GM12891 (cell line): ENCODE data around the gene GOLGA6C.

ENCODE experiments used
- DNase-seq: peaks from one replicate; pipeline ENCODE4 v3.0.0; 2011; ENCODE audit warnings: low spot score; ENCODE audit not compliant: insufficient read length
- FAIRE-seq: peaks from 2 replicates; lab custom pipeline; 2011; peaks lifted over from hg19 to GRCh38; lab: Jason Lieb, UNC
- PAX5 ChIP-seq: IDR thresholded peaks from 2 replicates; pipeline ENCODE4 v1.6.1; 2011; ENCODE audit warnings: low read length, moderate library complexity, mild to moderate bottlenecking; ENCODE audit not compliant: insufficient read depth, severe bottlenecking
- POLR2A ChIP-seq: IDR thresholded peaks from 2 replicates; pipeline ENCODE4 v1.6.1; 2011; ENCODE audit warnings: low read depth, low read length, control low read depth
- POLR2AphosphoS5 ChIP-seq: IDR thresholded peaks from 2 replicates; pipeline ENCODE4 v1.6.1; 2011; ENCODE audit warnings: low read depth, low read length, control low read depth
- POU2F2 ChIP-seq: IDR thresholded peaks from 2 replicates; pipeline ENCODE4 v1.6.1; 2011; ENCODE audit warnings: low read depth, mild to moderate bottlenecking, control low read depth, low read length, moderate library complexity
- SPI1 ChIP-seq: IDR thresholded peaks from 2 replicates; pipeline ENCODE4 v1.6.1; 2011; ENCODE audit warnings: low read depth, low read length, control low read depth
- TAF1 ChIP-seq: IDR thresholded peaks from 2 replicates; pipeline ENCODE4 v1.6.1; 2011; ENCODE audit warnings: low read depth, low read length, control low read depth

GOLGA6C gene

DNA sequence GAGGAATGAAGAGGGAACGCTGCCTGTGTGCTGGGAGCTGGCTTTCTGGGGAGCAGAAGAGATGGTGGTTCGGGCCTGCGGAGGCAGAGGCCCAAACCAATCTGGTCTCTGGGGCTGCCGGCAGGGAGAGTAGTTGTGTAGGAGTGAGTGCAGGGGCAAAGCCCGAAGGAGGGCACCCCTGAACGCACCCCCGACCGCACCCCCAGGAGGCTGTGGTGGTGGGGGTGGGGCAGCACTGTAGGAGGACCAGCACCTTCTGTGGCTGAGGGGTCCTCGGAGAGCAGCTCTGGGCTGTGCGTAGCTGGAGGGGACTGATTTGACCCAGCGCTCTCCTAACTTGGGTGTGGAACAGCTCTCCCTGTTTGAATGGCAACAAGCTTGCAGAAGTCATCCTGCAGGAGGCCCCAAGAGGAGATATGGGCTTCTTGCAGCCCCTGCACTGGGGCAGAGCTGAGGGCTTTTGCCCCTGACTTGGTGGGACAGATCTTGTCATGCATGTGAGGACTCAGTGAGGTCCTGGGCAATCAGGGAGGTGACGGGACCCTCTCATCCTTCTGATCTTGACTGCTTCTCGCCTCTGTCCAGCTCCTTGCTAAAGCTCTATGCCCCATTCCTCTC lies 30.4 kb upstream of the GOLGA6C start:
- peak; percentile 6 for DNase-seq
- TF ChIP-seq PAX5: no peak
- TF ChIP-seq TAF1: no peak
- no peak for TF ChIP-seq POLR2A
- no peak for TF ChIP-seq POU2F2
- TF ChIP-seq SPI1: no peak
- TF ChIP-seq POLR2AphosphoS5: no peak
- no peak for FAIRE-seq

DNA sequence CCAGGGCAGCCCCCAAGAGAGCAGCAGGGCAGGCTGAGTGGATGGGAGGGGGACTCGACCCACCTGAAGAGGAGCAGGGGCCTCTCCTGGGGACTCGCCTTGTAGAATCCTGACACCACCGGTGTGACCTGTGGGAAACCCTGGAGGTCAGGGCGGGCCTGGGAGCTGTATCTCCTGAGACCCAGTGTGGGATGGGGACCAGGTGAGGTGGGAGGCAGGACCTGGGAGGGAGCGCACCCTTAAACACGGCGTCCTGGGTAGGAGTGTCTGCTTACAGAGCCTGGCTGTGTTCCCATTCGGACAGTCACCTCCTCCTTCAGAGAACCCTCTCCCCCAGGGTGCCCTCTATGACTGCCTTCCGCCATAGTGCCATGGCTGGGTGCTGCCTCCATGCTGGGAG lies 29.3 kb upstream of the GOLGA6C start:
- TF ChIP-seq SPI1 (no peak), PAX5 (no peak), POLR2AphosphoS5 (no peak), POLR2A (no peak), TAF1 (no peak), POU2F2 (no peak)
- FAIRE-seq (no peak), DNase-seq (peak; percentile 11)

DNA sequence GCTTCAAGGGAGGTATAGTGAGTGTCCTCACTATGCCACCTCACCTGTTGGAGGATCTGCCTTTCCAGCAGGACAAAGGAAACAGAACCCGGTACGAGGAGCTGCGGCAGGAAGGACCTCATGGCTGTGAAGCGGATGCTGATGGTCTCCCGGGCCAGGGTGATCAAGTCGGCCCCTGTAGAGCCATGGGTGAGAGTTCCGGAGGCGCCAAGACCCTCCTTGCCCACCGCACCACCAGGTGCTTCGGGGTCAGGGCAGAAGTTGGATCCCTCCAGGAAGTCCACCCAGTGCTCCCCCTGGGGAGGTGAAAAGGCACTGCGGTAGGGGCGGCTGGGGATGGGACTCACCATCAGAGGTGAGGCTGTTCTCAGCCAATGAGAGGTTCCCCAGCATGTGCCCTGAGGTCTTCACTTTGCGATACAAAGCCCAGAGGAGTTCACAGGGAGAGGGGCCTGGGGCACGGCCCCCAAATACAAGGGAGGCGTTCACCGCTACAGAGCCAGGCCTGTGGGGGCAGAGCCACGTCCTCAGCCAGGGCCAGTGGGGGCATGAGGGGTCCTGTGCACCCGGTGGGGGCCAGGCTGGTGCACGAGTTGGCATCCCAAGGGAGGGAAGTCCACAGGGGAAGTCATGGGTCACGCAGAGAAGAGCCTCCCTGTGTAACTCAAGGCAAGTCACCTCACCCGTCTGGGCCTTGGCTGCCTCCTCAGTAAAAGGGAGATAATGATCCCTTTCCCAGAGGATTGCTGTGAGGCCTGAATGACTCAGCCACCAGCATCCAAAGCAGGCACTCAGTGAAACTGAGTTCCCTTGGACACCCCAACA lies 28.7 kb upstream of the GOLGA6C start:
- DNase-seq: peak; percentile 5
- no peak for TF ChIP-seq POLR2A
- TF ChIP-seq SPI1: no peak
- TF ChIP-seq POLR2AphosphoS5: no peak
- TF ChIP-seq TAF1: no peak
- no peak for TF ChIP-seq POU2F2
- TF ChIP-seq PAX5: no peak

DNA sequence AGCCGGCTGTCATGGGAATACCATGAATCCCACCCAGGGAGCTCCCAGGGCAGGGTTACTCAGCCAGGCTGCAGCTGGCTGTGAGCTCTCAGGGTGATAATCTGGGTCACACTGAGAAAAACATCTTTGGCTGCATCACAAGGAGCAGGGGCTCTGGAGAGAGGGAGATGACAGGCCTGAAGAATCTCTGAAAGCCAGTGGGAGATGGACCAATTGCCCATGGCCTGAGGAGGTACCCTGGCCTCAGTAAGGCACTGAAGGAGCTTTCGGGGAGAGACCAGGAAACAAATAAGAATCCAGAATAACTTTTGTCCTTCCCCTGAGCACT lies 28.2 kb upstream of the GOLGA6C start:
- FAIRE-seq: no peak
- DNase-seq: peak; percentile 17
- TF ChIP-seq TAF1: no peak
- no peak for TF ChIP-seq PAX5
- TF ChIP-seq POLR2AphosphoS5: no peak
- no peak for TF ChIP-seq POLR2A
- no peak for TF ChIP-seq POU2F2
- TF ChIP-seq SPI1: no peak

More for the DNA sequence above, 28.7 kb upstream of the GOLGA6C start:
- no peak for FAIRE-seq

DNA sequence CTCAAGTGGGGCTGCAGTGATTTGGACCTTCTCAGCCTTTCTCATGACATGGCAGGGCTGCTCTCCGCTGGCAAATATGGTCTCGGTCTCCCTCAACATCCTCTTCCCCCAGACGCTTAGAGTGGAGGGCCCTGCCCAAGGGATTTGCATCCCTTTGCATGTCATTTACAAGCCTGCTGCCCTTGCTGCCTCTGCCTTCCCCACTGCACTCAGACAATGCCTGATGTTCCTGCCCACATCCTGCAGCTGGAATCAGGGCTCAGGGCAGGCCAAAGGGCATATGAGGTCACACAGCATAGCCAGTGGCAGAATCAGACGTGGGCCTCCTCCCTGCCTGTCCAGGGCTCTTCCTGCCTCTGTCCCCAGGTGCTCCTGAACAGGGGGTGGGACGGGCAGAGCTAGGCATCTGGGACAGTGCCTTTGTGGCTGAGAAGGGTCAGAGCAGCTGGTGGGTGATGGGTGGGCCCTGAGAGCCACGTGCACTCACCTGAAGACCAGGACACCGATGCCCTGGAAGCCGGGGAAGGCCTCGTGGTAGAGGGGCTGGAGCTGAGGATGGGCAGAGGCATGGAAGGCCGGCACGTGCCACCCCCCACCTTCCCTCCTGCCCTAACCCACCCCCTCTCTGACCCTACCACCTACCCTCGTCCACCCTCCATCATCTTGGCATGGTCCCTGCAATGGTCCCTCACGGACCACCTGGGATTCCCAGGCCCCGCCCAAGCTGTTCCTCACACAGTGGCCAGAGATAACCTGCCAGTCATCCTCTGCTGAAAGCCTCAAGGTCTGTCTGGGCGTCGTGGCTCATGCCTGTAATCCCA lies 27.4 kb upstream of the GOLGA6C start:
- FAIRE-seq (no peak), DNase-seq (peak; percentile 33)
- TF ChIP-seq POU2F2 (no peak), SPI1 (no peak), PAX5 (no peak), POLR2AphosphoS5 (no peak), TAF1 (no peak)

DNA sequence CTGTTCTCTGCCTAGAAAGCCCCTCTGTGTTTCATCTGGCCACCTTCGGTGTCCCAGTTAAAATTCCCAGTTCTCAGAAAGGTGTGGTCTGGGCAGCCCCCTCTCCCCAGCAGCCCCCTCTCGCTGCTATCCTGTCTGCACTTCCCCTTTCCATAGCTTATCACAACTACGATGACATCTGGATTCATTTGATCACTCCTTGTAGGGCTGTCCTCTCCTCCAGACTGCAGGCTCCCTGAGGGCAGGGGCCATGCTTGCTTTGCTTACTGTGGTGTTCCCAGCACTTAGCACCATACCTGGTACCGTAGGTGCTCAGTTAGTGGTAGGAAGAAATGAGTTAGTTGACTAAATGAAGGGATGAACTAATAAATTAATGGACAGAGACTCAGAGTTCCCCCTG lies 26.3 kb upstream of the GOLGA6C start:
- TF ChIP-seq POLR2A (no peak), SPI1 (peak; percentile 26; the same call in 1 of the 2 replicates)
- no peak for FAIRE-seq

DNA sequence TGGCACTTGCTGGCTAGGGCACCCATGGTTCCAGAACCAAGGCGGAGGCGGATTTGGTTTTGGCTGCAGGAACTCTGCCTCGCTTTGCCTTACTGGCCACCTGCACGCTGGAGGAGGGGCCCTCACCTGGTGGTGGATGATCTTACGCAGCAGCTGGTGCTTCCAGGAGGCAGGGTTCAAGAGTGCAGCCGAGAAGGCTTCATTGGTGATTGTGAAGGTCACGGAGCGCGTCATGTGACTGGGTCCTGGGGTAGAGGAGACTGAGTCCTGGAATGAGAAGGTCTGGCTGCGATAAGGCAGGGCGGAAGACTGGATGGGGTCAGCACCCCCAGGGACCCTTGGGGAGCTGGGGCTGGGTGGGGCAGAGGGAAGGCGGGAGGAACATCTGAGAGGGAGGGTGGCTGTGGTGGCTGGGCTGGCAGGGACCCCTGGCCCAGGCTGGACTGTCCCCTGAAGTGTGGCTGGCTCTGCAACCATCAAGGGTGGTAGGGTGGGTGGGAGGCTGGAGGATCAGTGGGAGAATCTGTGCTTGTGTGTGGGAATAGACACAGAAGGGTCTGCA lies 25.8 kb upstream of the GOLGA6C start:
- TF ChIP-seq POU2F2 (no peak), POLR2A (no peak), TAF1 (no peak), POLR2AphosphoS5 (no peak), SPI1 (no peak), PAX5 (no peak)
- FAIRE-seq (no peak), DNase-seq (peak; percentile 5)

More for the DNA sequence above, 26.3 kb upstream of the GOLGA6C start:
- peak; percentile 3 for DNase-seq

DNA sequence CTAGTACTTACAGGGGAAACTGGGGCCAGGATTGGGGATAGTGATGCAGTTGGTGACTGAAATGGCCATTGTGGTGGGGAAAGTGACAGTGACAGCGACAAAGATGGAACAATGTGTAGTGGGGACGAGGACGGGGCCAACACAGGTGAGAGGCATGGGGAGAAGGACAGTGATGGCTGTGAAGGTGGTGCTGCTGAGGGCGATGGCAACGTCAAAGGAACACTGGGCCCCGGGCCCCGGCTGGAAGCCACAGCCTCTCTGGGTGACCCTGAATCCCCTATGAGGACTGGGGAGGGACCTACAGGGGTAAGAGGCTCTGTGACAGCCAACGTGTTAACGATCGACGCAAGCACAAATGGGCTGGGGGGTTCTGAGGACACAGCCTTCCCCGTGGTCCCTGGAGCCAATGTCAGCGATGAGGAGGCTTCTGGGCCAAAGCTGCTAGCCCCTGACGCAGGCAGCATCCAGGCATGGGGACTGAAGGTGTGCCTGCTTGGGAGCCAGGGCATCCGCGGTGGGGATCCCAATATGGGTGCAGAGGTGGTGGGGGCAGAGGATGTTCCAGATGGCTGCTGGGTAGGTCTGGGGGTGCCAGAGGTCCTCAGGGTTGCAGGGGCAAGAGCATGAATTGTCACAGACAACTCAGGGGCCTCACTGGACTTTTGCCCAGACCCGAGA lies 25.2 kb upstream of the GOLGA6C start:
- FAIRE-seq: no peak

More for the DNA sequence above, 25.2 kb upstream of the GOLGA6C start:
- TF ChIP-seq PAX5 (no peak), POU2F2 (no peak)
- DNase-seq: peak; percentile 8
